ENCODE results near the gene OR51B5. TPM values are rescaled to one million over a fixed set of nuclear protein-coding genes. Genes with fewer than 3 reads are reported as not detected.
"Not testable (repeated sequence)": the region's sequence is repeated elsewhere in the genome, so short reads cannot be mapped to it uniquely, and the experiment has no call there.

The OR51B5 gene
- total RNA-seq, 4 donors from 2014 or later: not detected

DNA sequence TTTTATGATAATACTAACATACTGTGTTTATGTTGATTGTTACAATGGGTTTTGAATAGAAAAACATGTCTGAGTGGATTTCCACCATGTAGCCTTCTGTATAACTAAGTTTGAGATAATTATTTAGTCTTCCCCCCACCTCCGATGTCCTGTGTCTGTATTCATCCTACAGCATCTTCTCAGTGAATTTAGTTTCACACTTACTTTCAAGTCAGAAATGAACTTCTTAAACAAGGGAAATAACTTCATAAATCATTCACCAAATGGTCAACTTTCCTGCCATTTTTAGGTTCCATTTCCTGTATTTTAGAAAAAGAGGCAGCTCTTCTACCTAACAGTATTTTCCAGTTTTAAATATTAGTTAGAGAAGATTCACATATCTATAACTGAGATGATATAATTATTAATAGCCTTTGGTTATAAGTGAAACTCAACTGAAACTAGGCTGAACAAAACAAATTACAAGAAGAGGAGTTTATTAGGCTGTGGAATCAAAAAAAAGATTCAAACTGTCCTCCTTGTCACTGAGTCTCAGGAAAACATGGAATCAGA, 3.5 kb downstream of the OR51B5 start:
- in situ Hi-C loops (cut with MboI; ENCODE audit: low pct_ligation_motif_present in 1 of 4, low pct_unique_long_range_greater_than_20kb in 1 of 4, low sequenced_read_pairs in 3 of 4) (no loop called here), intact Hi-C loops (cut with DNase I; ENCODE audit: low total_unique reads) (no loop called here)
- DNase-seq: no peak
- TF ChIP-seq POLR2A (IDR thresholded peaks at IDR 0.05) (no peak), POLR2AphosphoS5 (IDR thresholded peaks at IDR 0.05) (no peak), EP300 (IDR thresholded peaks at IDR 0.05; ENCODE audit: low read depth) (no peak)
- TF ChIP-seq, protein P1, sequence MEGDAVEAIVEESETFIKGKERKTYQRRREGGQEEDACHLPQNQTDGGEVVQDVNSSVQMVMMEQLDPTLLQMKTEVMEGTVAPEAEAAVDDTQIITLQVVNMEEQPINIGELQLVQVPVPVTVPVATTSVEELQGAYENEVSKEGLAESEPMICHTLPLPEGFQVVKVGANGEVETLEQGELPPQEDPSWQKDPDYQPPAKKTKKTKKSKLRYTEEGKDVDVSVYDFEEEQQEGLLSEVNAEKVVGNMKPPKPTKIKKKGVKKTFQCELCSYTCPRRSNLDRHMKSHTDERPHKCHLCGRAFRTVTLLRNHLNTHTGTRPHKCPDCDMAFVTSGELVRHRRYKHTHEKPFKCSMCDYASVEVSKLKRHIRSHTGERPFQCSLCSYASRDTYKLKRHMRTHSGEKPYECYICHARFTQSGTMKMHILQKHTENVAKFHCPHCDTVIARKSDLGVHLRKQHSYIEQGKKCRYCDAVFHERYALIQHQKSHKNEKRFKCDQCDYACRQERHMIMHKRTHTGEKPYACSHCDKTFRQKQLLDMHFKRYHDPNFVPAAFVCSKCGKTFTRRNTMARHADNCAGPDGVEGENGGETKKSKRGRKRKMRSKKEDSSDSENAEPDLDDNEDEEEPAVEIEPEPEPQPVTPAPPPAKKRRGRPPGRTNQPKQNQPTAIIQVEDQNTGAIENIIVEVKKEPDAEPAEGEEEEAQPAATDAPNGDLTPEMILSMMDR (IDR thresholded peaks at IDR 0.05): no peak
- no peaks in the 10 kb centered on the region for H3K27me3 ChIP-seq
- H3K9me3 ChIP-seq: no peaks in the 10 kb centered on the region
- H3K27ac ChIP-seq: no peak overlapping the region
- WGBS, 2 donors (ENCODE audit: low coverage in 1 of 2): 80 to 94% methylated on average over 1 of the region's 1 CpG
- H3K36me3 ChIP-seq: no peaks in the 10 kb centered on the region
- no peaks in the 10 kb centered on the region for H3K4me1 ChIP-seq
- no peak overlapping the region for H3K4me3 ChIP-seq

DNA sequence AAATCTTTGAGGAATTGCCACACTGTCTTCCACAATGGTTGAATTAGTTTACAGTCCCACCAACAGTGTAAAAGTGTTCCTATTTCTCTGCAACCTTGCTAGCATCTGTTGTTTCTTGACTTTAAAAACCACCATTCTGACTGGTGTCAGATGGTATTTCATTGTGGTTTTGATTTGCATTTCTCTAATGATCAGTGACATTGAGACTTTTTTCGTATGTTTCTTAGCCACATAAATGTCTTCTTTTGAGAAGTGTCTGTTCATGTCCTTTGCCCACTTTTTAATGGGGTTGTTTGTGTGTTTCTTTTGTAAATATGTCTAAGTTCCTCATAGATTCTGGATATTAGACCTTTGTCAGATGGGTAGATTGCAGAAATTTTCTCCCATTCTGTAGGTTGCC, 6.1 kb downstream of the OR51B5 start:
- H3K9me3 ChIP-seq; DNase-seq; in situ Hi-C loops (cut with MboI; ENCODE audit: low pct_ligation_motif_present in 1 of 4, low pct_unique_long_range_greater_than_20kb in 1 of 4, low sequenced_read_pairs in 3 of 4); H3K27ac ChIP-seq; H3K36me3 ChIP-seq; H3K27me3 ChIP-seq; H3K4me1 ChIP-seq; intact Hi-C loops (cut with DNase I; ENCODE audit: low total_unique reads); H3K4me3 ChIP-seq: not testable (repeated sequence)
- 64 to 72% methylated on average over 1 of the region's 1 CpG for WGBS, 2 donors (ENCODE audit: low coverage in 1 of 2)

DNA sequence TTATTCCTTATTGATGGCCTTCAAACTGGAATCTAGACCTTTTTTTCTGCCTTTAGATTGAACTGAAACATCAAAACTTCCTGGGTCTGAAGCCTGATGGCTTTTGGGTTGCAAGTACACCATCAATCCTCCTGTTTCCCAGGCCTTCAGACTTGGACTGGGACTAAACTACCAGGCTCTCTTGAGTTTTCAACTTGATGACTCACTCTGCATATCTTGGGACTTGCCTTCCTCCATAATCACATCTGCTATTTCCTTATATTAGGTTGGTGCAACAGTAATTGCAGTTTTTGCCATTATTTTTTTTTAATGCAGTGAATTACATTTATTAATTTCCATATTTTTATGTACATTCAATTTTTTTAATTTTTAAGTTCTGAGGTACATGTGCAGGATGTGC, 7.0 kb downstream of the OR51B5 start:
- Histone ChIP-seq H3K27ac (no peak overlapping the region), H3K36me3 (no peaks in the 10 kb centered on the region), H3K4me1 (no peaks in the 10 kb centered on the region), H3K4me3 (no peak overlapping the region), H3K9me3 (no peaks in the 10 kb centered on the region), H3K27me3 (no peaks in the 10 kb centered on the region)
- TF ChIP-seq, protein P1 (IDR thresholded peaks at IDR 0.05): no peak
- no peak for TF ChIP-seq POLR2AphosphoS5 (IDR thresholded peaks at IDR 0.05)
- in situ Hi-C loops (cut with MboI; ENCODE audit: low pct_ligation_motif_present in 1 of 4, low pct_unique_long_range_greater_than_20kb in 1 of 4, low sequenced_read_pairs in 3 of 4) (no loop called here), intact Hi-C loops (cut with DNase I; ENCODE audit: low total_unique reads) (no loop called here)
- DNase-seq: no peak

DNA sequence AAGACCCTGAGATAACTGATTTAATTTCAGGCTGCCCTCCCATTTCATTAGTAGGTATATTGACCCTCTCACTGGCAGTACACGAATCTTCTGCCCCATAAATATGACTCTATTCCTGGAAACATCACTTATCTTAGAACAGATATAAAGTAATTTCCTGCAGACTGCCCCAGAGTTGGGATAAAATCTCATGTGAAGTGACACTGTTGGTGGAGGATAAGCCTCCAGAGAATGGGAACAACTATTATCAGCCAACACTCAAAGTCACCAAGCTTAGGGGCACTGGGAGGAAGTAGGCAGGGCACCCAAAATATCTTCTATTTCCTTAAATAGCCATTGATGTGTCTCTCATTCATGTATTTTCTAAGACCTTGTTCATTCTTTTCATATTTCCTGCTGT, 8.2 kb downstream of the OR51B5 start:
- intact Hi-C loops (cut with DNase I; ENCODE audit: low total_unique reads) (no loop called here), in situ Hi-C loops (cut with MboI; ENCODE audit: low pct_ligation_motif_present in 1 of 4, low pct_unique_long_range_greater_than_20kb in 1 of 4, low sequenced_read_pairs in 3 of 4) (no loop called here)
- no peaks in the 10 kb centered on the region for H3K27me3 ChIP-seq
- H3K4me1 ChIP-seq: no peaks in the 10 kb centered on the region
- H3K36me3 ChIP-seq: no peaks in the 10 kb centered on the region
- no peak for TF ChIP-seq POLR2A (IDR thresholded peaks at IDR 0.05)
- TF ChIP-seq POLR2AphosphoS5 (IDR thresholded peaks at IDR 0.05): no peak
- TF ChIP-seq EP300 (IDR thresholded peaks at IDR 0.05; ENCODE audit: low read depth): no peak
- TF ChIP-seq, protein P1 (IDR thresholded peaks at IDR 0.05): no peak
- DNase-seq: no peak
- H3K4me3 ChIP-seq: no peak overlapping the region
- H3K9me3 ChIP-seq: no peaks in the 10 kb centered on the region
- WGBS, 2 donors (ENCODE audit: low coverage in 1 of 2): 25 to 48% methylated on average over 1 of the region's 1 CpG
- H3K27ac ChIP-seq: no peak overlapping the region

DNA sequence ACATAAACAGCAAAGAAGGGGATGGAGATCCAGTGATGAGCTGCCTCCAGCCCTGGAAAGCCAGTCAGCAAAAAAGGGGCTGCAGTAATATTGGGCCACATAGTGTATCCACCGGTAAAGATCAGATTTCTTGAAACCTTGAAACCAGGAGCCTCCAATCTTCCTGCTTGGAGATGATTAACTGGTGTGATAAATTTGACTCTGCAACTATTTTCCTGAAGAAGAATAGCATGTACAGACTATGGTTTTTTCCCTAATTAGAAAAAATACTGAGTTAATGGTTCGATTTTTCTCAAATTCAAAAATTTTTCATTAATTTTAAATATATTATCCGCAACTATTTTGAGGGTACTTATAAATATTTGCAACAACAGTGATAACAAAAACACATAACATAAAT, 19.1 kb downstream of the OR51B5 start, which contains the start of gene OR51B2:
OR51B2 (minus strand) TSS at position 101 of the 400 bp plus-strand sequence; CDS start at position 101, 0 bp downstream.
- no peak within 1 kb of the TSS for H3K27ac ChIP-seq
- intact Hi-C loops (cut with DNase I; ENCODE audit: low total_unique reads): no loop called here

More for the DNA sequence above, 19.1 kb downstream of the OR51B5 start, which contains the start of gene OR51B2:
- H3K9me3 ChIP-seq: no peaks in the 10 kb centered on the region
- H3K4me1 ChIP-seq: no peaks in the 10 kb centered on the region
- TF ChIP-seq EP300 (IDR thresholded peaks at IDR 0.05; ENCODE audit: low read depth) (no peak), POLR2AphosphoS5 (IDR thresholded peaks at IDR 0.05) (no peak), POLR2A (IDR thresholded peaks at IDR 0.05) (no peak)
- TF ChIP-seq, protein P1 (IDR thresholded peaks at IDR 0.05): no peak
- H3K36me3 ChIP-seq: no peaks in the 10 kb centered on the region
- H3K27me3 ChIP-seq: no peaks in the 10 kb centered on the region
- H3K4me3 ChIP-seq: no peak within 1 kb of the TSS
- no peak for DNase-seq
- in situ Hi-C loops (cut with MboI; ENCODE audit: low pct_ligation_motif_present in 1 of 4, low pct_unique_long_range_greater_than_20kb in 1 of 4, low sequenced_read_pairs in 3 of 4): no loop called here
- 52 to 75% methylated on average over 3 of the region's 3 CpGs for WGBS, 2 donors (ENCODE audit: low coverage in 1 of 2)
